Measurements from ENCODE around the gene RBM18. TPM values are rescaled to one million over a fixed set of nuclear protein-coding genes. Genes with fewer than 3 reads are reported as not detected.
A peak's percentile ranks its signal among the peaks of the same experiment; 100 is the strongest.

Gene RBM18
- polyA plus RNA-seq, 1 donor from 2014 or later, result 48.8 TPM

DNA sequence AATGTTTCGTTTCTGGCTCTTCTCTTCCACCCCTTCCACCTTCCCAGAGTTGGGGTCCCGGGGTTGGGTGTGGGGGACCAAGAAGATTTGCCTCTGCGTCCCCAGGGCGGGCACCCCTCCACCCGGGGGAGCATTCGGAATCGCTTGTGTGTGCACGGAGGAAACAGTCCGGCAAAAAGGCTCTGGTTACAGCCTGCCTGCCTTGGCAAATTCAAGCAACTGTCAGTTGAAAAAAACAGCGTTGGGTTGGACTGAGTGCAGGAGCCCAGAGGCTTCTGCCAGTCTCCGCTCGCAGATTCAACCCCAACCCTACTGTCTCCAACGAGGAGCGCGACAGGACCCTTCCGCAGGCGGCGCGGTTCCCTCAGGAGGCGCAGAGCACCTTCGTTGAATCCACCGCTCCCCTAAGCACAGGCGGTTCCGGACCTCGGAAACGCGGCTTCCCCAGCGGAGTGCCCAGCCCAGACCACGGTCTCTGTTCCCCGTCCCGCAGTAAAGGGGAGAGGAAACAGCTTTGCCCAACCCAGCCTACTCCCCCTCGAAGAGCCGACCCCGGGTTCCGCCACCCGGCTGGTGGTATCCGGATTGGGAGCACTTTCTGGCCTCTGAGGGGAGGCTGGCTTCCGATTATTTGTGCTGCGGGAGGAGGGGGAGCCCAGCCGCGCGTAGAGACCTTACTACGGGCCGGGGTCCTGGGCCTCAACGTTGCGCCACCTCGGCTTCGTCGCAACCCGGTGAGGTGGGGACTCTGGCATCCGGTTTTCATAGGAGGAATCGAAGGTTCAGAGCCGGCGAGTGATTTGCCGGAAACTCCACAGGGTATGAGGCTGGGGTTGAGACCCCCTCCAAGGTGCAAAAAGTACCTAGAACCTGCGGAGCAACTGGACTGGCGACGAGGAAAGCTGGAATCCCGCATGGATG, 45.4 kb downstream of the RBM18 start:
- peaks cover 100% of the 10 kb centered on the region for H3K27me3 ChIP-seq (ENCODE audit: insufficient read depth, low read depth, low read length)

DNA sequence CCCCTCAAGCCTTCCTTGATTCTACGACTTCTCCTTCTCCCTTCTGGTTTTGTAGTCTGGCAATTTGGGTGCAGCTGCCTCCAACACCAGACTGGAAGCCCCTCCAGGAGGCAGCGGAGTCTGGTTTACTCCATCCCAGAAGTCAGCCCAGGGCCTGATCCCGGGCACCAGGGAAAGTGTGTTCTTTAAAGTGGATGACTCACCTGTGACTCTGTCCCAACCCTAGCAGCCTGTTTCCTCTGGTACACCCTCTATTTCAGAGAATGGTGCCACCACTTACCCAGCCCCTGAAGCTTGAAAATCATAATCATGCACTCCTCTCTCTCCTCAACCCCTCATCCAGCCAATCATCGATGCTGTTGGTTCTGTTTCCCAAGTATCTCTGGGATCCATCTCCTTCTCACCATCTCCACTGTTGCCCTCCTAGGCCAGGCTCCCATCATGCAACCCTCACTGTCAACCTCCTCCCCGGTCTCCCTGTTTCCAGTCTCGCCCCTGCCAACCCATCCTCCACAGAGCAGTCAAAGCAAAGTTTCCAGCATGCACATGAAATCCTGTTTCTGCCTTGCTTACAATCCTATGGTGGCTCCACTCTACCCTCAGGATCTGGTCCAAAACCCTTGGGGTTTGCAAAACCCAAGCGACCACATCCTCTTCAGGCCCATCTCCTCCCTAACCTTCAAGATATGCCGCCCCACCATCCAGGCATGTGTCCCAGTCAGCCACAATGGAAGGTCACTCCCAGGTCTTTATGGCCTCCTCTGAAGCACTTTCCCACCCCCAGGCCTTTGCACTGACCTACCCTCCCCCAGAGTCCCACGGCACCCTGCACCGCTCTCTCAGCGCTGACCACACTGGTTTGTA, 46.3 kb downstream of the RBM18 start:
- Histone ChIP-seq H3K27ac (ENCODE audit: low read length) (no peak overlapping the region), H3K27me3 (ENCODE audit: insufficient read depth, low read depth, low read length) (peaks cover 100% of the 10 kb centered on the region), H4K20me1 (ENCODE audit: insufficient read depth) (no peaks in the 10 kb centered on the region), H3K4me2 (ENCODE audit: low read length) (no peak overlapping the region), H3K4me3 (ENCODE audit: low read length) (no peak overlapping the region), H3K36me3 (ENCODE audit: insufficient read depth, low read length) (no peaks in the 10 kb centered on the region), H3K79me2 (replicated peaks; ENCODE audit: insufficient read depth, low read length) (no peaks in the 10 kb centered on the region), H3K9me3 (ENCODE audit: low read length) (no peaks in the 10 kb centered on the region), H3K9me2 (ENCODE audit: insufficient read depth, low read length) (no peaks in the 10 kb centered on the region), H2AFZ (ENCODE audit: low read depth, low read length) (no peak overlapping the region), H3F3A (ENCODE audit: insufficient read depth, low read length, poor library complexity, severe bottlenecking) (no peaks in the 10 kb centered on the region), H3K9ac (ENCODE audit: low read length) (no peak overlapping the region)
- TF ChIP-seq, protein P1, sequence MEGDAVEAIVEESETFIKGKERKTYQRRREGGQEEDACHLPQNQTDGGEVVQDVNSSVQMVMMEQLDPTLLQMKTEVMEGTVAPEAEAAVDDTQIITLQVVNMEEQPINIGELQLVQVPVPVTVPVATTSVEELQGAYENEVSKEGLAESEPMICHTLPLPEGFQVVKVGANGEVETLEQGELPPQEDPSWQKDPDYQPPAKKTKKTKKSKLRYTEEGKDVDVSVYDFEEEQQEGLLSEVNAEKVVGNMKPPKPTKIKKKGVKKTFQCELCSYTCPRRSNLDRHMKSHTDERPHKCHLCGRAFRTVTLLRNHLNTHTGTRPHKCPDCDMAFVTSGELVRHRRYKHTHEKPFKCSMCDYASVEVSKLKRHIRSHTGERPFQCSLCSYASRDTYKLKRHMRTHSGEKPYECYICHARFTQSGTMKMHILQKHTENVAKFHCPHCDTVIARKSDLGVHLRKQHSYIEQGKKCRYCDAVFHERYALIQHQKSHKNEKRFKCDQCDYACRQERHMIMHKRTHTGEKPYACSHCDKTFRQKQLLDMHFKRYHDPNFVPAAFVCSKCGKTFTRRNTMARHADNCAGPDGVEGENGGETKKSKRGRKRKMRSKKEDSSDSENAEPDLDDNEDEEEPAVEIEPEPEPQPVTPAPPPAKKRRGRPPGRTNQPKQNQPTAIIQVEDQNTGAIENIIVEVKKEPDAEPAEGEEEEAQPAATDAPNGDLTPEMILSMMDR (IDR thresholded peaks at IDR 0.05; ENCODE audit: poor library complexity, severe bottlenecking), result no peak
- TF ChIP-seq SMC3 (conservative IDR thresholded peaks at IDR 0.05; ENCODE audit: poor library complexity) (no peak), EZH2 (IDR thresholded peaks at IDR 0.05; ENCODE audit: borderline replicate concordance, insufficient read depth, low read length, poor library complexity, severe bottlenecking) (peak; percentile 49)

More for the DNA sequence above, 45.4 kb downstream of the RBM18 start:
- no peaks in the 10 kb centered on the region for H4K20me1 ChIP-seq (ENCODE audit: insufficient read depth)
- H3K27ac ChIP-seq (ENCODE audit: low read length), result no peak overlapping the region
- H3F3A ChIP-seq (ENCODE audit: insufficient read depth, low read length, poor library complexity, severe bottlenecking), result no peaks in the 10 kb centered on the region
- no peak overlapping the region for H2AFZ ChIP-seq (ENCODE audit: low read depth, low read length)
- no peaks in the 10 kb centered on the region for H3K79me2 ChIP-seq (replicated peaks; ENCODE audit: insufficient read depth, low read length)
- no peak overlapping the region for H3K4me2 ChIP-seq (ENCODE audit: low read length)
- H3K4me3 ChIP-seq (ENCODE audit: low read length), result peak overlapping the region; percentile 29
- H3K9me2 ChIP-seq (ENCODE audit: insufficient read depth, low read length), result no peaks in the 10 kb centered on the region
- H3K9me3 ChIP-seq (ENCODE audit: low read length), result no peaks in the 10 kb centered on the region
- no peak overlapping the region for H3K9ac ChIP-seq (ENCODE audit: low read length)
- H3K36me3 ChIP-seq (ENCODE audit: insufficient read depth, low read length), result no peaks in the 10 kb centered on the region
- peak; percentile 78 for TF ChIP-seq EZH2 (IDR thresholded peaks at IDR 0.05; ENCODE audit: borderline replicate concordance, insufficient read depth, low read length, poor library complexity, severe bottlenecking)
- TF ChIP-seq, protein P1 (IDR thresholded peaks at IDR 0.05; ENCODE audit: poor library complexity, severe bottlenecking), result no peak

DNA sequence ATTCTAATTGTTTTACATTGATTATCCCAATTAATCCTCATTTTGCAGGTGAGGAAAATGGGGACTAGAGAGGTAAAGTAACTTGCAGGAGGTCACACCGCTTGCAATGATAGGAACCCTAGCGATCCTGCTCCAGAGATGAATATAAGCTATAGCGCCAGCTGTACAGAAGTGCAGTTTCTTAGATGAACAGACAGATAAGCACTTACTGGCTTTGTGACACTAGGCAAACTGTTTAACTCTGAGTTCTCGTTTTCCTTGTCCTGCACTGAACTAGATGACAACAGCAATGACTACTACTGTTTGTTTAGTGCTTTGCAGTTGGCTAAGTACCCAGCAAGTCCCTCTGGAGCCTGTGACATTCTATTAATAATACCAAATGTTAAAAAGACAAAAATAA, 47.0 kb downstream of the RBM18 start:
- H3K4me3 ChIP-seq (ENCODE audit: low read length), result no peak overlapping the region
- H3K36me3 ChIP-seq (ENCODE audit: insufficient read depth, low read length), result no peaks in the 10 kb centered on the region
- H3K79me2 ChIP-seq (replicated peaks; ENCODE audit: insufficient read depth, low read length), result no peaks in the 10 kb centered on the region
- no peaks in the 10 kb centered on the region for H3K9me3 ChIP-seq (ENCODE audit: low read length)
- no peak overlapping the region for H2AFZ ChIP-seq (ENCODE audit: low read depth, low read length)
- H4K20me1 ChIP-seq (ENCODE audit: insufficient read depth), result no peaks in the 10 kb centered on the region
- H3K27ac ChIP-seq (ENCODE audit: low read length), result no peak overlapping the region
- no peak overlapping the region for H3K9ac ChIP-seq (ENCODE audit: low read length)
- H3K4me2 ChIP-seq (ENCODE audit: low read length), result no peak overlapping the region
- H3F3A ChIP-seq (ENCODE audit: insufficient read depth, low read length, poor library complexity, severe bottlenecking), result no peaks in the 10 kb centered on the region
- peaks cover 100% of the 10 kb centered on the region for H3K27me3 ChIP-seq (ENCODE audit: insufficient read depth, low read depth, low read length)
- H3K9me2 ChIP-seq (ENCODE audit: insufficient read depth, low read length), result no peaks in the 10 kb centered on the region
- TF ChIP-seq SMC3 (conservative IDR thresholded peaks at IDR 0.05; ENCODE audit: poor library complexity) (no peak), EZH2 (IDR thresholded peaks at IDR 0.05; ENCODE audit: borderline replicate concordance, insufficient read depth, low read length, poor library complexity, severe bottlenecking) (no peak), MXI1 (conservative IDR thresholded peaks at IDR 0.05; ENCODE audit: poor library complexity, severe bottlenecking) (no peak), TAF1 (IDR thresholded peaks at IDR 0.05; ENCODE audit: low read depth) (no peak), POLR2AphosphoS5 (IDR thresholded peaks at IDR 0.05) (no peak), RAD21 (conservative IDR thresholded peaks at IDR 0.05) (no peak)
- TF ChIP-seq, protein P1 (IDR thresholded peaks at IDR 0.05; ENCODE audit: poor library complexity, severe bottlenecking), result no peak
- TF ChIP-seq, protein P2, sequence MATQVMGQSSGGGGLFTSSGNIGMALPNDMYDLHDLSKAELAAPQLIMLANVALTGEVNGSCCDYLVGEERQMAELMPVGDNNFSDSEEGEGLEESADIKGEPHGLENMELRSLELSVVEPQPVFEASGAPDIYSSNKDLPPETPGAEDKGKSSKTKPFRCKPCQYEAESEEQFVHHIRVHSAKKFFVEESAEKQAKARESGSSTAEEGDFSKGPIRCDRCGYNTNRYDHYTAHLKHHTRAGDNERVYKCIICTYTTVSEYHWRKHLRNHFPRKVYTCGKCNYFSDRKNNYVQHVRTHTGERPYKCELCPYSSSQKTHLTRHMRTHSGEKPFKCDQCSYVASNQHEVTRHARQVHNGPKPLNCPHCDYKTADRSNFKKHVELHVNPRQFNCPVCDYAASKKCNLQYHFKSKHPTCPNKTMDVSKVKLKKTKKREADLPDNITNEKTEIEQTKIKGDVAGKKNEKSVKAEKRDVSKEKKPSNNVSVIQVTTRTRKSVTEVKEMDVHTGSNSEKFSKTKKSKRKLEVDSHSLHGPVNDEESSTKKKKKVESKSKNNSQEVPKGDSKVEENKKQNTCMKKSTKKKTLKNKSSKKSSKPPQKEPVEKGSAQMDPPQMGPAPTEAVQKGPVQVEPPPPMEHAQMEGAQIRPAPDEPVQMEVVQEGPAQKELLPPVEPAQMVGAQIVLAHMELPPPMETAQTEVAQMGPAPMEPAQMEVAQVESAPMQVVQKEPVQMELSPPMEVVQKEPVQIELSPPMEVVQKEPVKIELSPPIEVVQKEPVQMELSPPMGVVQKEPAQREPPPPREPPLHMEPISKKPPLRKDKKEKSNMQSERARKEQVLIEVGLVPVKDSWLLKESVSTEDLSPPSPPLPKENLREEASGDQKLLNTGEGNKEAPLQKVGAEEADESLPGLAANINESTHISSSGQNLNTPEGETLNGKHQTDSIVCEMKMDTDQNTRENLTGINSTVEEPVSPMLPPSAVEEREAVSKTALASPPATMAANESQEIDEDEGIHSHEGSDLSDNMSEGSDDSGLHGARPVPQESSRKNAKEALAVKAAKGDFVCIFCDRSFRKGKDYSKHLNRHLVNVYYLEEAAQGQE (IDR thresholded peaks at IDR 0.05; ENCODE audit: borderline replicate concordance), result no peak
